HG02885 (cell line): Measurements from ENCODE around the gene ZNF618.
"Not testable (repeated sequence)": the region's sequence is repeated elsewhere in the genome, so short reads cannot be mapped to it uniquely, and the experiment has no call there.

ENCODE experiments used
- ATAC-seq: cut with Tn5 transposase; IDR thresholded peaks from one replicate; pipeline ENCODE4 v1.9.1; 2021; ENCODE audit warnings: mild to moderate bottlenecking; ENCODE audit not compliant: unreplicated experiment, poor library complexity

ZNF618 gene

DNA sequence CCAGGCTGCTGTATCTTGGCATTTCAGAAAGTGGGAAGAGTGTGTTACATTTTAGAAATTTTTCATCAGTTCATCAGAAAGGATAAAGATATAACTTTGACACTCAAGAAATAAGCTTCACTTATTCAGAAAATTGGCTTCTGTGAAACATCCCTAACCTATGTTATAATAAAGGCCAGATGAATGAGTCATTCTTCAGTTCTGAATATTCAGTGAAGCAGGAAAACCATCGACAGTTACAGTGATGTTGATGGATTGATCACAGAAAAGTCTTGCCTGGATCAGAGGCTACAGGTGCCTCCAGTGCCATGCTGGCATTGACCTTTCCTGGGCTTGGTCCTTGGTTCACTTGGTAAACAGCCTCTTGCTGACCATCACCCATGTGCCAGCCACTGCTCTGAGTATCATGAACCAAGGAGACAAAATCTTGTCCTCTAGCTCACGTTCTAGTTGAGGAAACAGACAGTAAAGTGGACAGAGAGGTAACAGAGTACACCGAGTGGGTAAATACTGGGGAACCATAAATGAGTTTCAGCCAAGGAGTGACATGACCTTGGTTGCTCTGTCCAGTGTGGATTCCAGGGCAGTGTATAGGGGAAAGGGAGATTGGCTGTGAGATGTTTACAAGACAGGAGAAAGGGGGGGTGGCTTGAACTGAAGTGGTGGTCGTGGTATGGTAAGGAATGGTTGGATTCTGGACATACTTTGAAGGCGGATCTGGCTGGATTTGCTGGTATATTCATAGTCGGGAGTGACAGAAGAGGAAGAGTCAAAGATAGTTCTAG is 103.4 kb downstream of the ZNF618 start:
- no peak for ATAC-seq

DNA sequence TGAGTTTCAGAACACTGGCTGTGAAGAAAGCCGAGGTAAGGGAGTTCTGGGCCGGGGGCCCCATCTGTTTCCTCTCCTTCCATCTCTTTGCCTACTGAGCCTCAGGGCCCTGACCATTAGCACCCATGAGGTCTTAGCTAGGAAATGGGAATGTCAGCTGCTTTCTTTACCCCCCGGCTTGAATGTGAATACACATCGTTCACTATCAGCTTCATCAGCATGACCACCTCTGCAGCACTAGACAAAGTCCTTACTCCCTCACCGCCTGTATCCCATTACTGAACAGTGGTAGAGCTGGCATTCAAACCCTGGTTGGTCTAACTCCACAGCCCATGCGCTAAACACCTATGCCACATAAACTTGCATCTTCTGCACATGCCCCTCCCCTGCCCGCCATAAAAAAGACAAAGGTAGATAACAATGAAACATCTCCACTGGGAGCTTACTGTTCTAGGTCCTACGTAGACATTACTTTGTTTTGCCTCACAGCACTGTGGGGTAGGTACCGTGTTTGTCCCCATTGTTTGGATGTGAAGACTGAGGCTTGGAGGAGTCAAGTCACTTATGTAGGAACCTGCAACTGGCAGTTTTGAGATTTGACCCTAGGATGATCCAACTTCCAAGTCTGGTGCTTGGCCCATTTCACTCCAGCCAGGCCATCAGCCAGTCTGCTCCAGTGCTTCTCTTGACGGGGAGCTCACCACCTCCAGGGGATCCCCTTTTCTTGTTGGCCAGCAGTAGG is 108.7 kb downstream of the ZNF618 start:
- ATAC-seq, result no peak

DNA sequence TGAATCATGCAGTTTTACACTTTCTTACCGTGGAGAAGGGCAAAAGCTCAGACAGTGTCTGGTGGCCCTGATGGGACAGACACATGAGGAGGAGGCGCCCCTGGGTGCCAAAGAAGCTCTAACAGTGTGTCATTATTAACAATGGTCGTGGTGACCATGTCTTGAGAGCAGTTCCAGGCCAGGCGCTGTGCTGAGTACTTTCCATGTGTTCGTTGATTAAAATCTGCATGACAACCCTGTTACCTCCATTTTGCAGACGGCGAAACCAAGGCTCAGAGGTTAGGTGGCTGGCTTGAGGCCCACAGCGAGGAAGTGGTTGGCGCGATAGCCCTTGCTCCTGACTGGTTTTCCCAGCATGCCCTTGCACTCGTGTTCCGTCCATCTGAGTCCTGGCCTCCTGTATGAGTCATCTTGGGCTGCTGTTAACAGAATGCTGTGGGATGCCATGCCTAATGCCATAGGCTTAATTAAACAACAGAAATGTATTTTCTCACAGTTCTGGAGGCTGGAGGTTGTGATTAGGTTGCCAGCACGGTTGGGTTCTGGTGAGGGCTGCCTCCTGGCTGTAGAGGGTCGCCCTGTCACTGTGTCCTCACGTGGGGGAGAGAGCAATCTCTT is 110.0 kb downstream of the ZNF618 start:
- ATAC-seq, result no peak

DNA sequence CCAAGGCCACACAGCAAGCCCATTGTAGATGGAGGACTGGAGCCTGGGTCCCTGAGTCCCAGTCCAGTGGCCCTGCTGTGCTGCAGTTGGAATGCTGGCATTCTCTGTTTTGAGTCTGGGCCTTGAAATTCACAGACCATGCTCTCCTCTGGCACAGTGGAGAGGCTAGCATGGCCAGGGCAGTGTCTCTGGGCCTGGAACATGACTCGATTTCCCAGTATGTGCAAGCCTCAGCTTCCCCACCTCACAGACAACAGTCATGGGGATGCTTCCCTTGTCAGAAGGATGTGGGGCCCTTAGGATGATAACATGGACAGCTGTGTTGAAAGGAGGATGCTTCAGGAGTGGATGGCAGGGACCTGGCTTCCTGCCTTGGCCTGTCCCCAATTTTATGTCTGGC is 110.8 kb downstream of the ZNF618 start:
- ATAC-seq, result no peak

DNA sequence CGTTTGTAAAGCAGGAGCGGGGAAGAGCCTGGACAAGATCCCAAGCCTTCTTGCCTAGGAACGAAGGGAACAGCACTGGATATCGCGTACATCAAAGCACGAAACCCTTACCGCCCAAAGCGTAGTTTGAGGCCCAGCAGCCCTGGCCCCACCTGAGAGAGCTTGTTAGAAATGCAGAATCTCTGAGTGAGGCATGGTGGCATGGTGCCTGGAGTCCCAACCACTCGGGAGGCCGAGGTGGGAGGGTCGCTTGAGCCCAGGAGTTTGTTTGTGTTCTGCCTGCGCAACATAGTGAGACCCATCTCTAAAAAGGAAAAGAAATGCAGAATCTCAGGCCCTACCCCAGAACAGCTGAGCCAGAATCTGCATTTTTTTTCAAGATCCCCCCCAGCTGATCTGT is 111.4 kb downstream of the ZNF618 start:
- ATAC-seq, result no peak

DNA sequence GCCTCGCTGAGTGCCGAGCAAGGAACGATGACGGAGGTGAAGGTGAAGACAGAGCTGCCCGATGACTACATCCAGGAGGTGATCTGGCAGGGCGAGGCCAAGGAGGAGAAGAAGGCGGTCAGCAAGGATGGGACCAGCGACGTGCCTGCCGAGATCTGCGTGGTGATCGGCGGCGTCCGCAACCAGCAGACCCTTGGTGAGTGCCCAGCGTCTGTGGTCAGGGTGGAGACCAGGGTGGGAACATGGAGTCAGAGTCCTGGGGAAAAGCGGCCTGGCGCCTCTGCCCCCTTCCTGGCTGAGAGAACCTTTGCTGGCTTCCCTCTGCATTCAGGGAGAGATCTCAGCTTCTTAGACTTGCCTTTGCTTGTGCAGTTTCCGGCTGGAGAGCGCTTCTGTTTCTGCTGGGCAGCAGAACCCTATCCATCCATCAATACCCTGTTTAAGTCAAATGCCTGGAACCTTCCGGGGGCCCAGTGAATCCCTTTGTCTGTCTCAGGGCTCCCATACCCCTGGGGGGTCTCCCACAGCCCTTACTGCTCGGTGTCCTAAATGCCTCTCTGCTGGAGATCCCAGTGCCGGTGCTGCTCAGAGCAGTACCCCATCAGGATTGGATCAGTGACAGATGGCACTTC is 112.4 kb downstream of the ZNF618 start:
- ATAC-seq, result no peak

DNA sequence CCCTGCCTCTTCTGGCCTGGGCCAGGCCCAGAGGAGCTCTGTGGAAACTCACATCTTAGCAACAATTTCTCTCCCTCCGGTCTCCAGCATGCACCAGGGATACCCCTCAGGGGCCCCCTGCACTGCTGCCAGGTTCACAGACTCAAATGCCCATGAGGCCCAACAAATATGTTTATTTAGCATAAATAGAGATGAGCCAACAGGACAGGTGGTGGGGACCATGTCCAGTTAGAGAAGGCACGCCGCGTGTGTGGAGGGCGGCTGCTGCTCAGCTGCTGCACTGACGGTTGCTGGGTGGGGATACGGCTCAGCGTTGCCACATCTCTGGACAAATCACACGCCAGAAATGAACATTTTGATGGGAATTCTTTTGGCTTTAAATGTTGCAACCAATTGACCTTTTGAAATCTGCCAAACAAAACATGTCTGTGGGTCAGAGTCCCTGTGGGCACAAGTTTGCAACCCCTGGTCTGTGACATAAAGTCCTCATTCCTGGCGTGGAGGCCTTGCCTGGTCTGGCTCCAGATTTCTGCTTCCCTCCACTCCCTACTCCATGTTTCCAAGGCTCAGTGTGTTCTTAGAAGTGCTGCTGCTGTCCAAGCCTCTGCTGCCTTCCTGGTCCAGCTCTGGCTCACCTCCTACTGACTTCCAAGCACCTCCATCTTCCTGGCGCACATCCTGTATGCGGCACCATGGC is 113.1 kb downstream of the ZNF618 start:
- ATAC-seq, result no peak

DNA sequence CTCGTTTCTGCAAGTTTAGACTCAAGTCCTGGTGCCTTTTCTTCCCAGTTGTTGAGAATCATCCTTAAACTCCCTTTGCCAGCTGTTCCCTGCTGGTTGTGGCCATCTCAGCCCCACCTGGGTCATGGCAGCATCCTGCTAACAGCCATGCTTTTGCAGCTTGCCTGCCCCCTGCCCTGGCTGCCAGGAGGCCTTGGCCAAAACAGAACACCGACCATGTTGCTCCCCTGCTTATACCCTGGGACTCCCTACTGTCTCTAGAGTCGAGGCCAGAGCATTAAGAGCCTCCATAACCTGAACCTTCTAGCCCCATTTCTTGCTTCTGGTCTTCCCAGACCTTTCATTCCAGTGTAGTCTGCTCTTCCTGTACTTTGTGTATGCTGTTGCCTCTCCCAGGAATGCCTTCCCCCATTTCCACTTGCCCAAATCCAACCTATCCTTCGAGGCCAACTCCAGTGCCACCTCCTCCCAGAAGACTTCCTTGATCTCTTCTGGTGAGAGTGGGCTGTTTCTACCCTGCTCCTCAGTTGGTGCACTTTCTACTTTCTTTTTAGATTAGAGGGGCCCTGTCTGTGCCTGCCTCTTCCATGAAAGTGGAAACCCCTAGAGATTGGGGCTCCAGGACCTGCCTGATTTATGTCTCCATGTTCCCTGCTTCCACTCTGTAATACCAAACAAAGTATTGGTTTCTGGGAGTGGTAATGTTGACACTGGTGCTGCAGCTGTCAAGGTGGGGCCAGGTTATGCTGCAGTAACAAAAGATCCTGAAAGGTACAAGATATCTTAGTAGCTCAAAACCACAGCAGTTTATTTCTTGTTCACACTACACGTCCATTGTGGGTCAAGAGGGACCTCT is 113.8 kb downstream of the ZNF618 start:
- no peak for ATAC-seq

DNA sequence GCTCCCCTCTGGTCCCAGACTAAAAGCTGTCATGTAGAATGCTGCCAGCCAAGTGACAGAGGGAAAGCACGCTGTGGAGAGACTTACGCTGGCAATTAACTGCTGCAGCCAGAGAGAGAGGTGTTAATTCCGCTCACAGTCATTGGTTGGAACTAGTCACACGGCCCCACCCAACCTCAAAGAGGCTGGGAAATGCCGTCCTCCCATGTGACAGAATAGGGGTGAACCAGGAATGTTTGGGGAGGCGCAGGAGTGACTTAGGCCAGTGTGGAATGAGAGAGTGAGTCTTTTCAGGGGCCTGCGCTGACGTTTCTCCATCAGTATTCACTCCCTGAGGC is 114.4 kb downstream of the ZNF618 start:
- ATAC-seq, result no peak

DNA sequence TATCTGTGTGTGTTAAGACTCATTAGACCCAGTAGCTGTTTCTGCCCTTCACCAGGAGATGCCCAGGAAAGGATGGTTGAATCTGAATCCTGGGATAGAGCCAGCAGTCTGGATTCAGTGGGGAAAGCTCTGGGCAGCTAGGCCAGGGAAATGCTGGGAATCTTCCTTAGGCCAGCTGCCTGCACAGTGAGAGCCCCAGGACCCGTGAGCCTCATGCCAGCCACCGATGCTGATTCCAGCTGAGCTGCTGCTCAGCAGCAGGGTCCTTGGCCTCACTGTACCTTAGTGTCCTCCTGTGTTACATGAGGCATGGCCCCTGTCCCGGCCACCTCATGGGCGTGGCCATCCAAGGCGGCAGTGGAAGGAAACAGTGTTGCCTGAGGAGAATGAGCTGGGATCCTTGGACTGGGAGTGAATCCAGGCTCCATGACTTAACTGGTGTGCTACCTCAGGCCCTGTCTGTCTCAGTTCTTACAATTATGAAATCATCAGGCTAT is 114.9 kb downstream of the ZNF618 start:
- ATAC-seq, result no peak

DNA sequence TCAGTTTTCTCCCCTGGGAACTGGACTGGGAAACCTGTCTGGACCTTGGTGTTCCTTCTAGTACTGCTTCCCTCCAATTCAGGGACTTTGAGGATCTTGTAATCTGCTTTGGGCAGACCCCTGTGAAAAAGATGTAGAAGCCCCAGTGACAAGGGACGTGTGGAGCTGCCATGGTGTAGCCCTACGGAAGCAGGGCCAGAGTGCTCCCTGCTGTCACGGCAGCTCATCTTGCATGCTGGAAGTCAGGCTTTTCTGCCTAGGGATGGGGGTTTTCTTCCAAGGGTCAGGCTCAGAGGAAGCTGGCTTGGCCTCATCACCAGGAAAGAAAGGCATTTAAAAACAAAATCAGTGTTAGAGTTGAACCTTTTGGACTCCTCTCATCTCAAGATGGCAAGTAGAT is 115.6 kb downstream of the ZNF618 start:
- no peak for ATAC-seq

DNA sequence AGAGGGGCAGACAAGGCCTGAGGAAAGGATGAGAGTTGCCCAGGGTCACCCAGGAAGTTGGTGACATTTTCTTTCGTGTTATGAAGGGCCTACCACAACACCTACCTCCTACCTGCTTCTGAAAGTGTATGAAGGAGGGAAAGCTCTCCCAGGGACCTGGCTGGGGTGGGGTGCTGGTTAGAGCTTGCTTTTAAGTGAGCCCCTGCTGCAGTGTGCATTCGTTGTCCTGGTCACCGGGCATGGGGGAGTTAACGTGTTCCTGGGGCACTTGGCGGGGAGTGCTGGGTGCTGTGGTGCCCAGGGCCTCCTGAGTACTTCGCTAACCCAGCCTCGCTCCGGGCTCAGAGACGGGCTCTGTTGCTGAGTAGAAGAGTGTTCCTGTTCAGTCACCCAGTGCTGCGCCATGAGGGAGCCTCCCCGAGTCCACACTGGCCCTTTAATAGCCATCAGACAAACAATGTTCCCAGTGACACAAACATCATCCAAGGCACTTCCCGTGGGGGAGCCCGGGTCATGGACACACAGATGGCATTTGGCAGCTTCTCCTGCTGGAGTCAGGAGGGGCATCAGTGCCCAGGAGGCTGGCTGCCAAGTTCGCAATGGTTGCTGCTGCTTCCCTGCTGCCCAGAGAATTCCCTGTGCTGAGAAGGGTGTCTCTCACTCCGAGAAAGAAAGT is 116.3 kb downstream of the ZNF618 start:
- no peak for ATAC-seq

DNA sequence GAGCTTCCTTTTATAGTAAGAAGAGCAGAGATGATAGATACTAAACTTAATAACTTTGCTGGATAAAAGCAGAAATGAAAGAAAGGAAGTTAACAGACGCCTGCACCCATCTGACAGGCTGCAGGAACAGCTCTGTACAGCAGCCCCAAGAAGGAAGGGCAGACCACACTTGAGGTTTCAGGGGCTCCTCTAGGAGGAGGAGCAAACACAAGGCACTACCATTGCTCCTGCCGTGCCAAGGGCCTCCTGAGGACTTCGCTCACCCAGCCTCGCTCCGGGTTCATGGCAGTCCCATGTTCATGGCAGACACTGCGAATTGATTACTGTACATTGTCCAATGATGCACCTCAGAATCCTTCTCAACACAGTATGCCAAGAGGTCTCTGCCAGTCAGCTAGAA is 116.9 kb downstream of the ZNF618 start:
- ATAC-seq, result no peak

DNA sequence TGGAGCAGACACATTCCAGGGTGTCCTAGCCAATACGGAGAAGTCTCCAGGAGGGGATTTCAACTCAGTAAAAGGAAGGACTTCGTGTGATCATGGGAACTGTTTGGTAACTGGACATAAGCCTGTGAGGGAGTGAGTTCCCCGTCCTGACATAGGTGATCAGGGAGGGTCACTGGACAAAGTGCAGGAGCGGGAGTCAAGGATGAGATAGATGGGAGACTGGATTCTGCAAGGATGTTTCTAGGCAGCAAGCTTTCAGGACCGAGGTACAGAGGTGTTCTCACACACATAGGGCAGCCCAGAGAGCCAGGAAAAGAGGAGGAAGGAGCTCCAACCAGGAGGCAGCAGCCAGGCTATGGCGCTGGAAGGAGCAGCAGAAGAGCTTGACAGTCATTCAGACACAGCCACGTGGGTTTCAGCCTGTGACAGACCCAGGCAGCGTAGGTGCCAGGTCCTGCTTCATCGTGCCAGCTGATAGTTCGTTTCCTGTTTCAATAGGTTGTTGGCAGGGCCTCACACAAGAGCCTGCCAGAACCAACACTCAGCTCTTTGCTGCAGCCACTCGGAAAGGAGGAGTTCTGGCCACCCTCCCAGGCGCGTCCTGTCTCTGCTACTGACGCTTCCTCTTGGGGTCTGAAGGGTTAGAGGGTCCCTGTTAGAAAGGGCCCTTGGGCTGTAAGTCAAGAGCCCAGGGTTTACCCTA is 117.9 kb downstream of the ZNF618 start:
- ATAC-seq, result no peak

DNA sequence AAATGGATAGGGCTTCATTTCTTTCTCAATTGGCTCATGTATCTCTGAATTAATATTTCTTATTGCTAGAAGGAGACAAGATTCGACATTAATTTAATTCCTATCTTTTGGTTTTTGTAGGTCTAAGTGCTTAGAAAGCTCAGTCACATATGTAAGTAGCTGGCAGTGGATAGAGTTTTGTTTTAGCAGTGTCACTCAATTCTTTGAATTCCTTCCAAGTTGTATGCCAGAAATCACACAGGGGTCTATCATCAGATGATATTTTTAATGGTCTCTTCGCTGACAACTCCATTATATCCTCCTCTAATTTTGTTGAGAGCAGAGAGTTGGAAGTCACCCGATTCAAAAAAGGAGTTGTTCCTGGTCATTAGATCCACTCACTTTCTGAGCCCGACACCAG is 119.3 kb downstream of the ZNF618 start:
- no peak for ATAC-seq

DNA sequence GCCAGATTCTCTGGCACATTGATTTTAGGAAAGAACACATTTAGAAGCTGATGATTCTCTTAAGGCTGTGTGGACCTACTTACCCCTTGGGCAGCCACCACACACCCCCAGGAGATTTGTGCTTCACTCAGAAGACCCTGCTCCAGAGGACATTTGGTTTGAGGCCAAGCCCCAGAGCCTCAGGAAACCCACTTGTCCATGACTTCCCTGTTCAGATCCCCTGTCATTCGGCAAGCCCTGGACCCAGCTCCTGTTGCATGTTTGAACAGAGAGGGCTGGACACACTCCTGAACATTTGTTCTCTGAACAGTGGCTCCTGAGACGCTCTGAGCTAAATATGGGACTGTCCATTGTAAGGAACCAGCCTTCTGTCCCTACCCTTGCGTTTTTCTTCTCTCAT is 119.9 kb downstream of the ZNF618 start:
- ATAC-seq, result no peak

DNA sequence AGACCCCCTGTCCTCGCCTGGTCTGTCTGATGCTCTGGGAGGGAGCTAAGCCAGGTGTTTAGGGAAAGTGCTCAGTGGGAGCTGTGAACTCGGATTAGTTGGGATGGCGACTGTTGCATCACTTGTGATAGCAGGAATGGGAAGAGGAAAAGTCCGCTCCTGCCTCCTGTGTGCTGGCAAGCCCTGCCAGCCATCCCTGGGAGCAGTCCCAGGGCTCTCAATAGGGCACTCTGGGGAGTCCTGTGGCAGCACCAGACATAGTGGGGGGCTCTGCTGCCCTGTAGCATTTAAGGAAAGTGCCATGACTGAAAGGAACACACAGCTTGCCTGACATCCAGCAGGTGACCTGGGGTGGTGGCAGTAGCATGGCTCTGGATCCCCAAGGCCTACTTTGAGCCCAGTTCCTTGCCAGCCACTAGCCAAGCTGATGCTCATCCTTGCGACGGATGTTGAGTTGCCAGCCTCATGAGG is 120.5 kb downstream of the ZNF618 start:
- ATAC-seq, result no peak

DNA sequence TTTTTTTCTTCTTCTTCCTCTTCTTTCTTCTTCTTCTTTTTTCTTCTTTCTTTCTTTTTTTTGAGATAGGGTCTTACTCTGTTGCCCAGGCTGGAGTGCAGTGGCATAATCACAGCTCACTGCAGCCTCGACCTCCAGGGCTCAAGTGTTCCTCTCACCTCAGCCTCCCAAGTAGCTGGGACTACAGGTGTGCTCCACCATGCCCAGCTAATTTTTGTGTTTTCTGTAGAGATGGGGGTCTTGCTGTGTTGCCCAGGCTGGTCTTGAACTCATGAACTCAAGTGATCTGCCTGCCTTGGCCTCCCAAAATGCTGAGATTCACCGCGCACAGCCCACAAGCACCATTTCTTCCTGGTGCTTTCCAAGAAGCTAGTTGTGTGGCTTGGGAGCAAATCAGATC is 121.0 kb downstream of the ZNF618 start:
- not testable (repeated sequence) for ATAC-seq
